ENCODE data around the gene RPTOR. TPM values are rescaled to one million over a fixed set of nuclear protein-coding genes. Genes with fewer than 3 reads are reported as not detected.
A peak's percentile ranks its signal among the peaks of the same experiment; 100 is the strongest.

RPTOR gene
- total RNA-seq, 4 donors from 2014 or later, result 23.6 to 37.0 (median 27.8) TPM

DNA sequence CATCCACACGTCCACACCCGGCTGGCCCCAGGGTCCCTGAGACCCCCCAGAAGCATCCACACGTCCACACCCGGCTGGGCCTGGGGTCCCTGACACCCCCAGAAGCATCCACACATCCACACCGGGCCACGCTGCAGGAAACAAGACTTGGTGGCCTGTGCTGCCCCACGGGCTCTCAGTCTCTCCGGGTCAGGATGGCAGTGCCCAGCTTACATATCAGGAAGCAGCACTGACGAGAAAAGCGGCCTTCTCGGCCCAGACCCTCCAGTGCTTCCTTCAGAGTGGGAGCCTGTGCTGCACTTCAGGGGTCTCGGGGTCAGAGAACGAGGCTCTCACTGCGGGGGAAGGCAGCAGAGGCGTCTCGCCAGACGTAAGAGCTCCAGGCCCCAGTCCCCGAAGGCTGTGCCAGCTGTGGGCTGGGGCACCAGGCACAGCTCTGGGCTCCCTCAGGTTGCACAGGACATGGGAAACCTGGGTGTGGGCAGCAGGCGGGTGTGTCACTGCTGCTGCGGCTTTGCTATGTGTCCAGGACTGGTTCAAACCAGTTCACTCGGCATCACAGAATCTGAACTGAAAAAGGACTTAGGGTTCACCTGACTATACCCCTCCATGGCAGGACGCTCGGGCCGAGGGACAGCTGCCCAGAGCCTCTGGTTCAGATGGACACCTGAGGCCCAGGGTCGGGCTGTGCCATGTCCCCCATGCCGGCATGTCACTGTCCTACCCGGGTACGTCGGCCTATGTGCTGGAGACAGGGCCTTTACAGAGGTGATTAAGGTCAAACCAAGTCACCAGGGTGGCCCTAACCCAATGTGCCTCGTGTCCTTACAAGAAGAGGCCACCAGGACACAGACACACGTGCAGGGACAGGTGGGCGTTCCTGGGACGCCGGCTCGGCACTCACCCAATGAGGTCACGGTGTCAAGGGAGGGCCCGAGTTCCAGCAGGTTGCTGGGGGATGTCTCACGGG is 406.8 kb downstream of the RPTOR start:
- DNase-seq (ENCODE audit: low spot score) (peak; percentile 15), ATAC-seq (ENCODE audit: low FRiP score) (no peak)
- no peak for TF ChIP-seq CTCF (IDR thresholded peaks at IDR 0.05)

- no peak for TF ChIP-seq CTCF (IDR thresholded peaks at IDR 0.05)
- ATAC-seq (ENCODE audit: low FRiP score) (no peak), DNase-seq (ENCODE audit: low spot score) (no peak)
Measured at GRCh38 chr17:80952291-80952690, 407.7 kb downstream of the RPTOR start.

DNA sequence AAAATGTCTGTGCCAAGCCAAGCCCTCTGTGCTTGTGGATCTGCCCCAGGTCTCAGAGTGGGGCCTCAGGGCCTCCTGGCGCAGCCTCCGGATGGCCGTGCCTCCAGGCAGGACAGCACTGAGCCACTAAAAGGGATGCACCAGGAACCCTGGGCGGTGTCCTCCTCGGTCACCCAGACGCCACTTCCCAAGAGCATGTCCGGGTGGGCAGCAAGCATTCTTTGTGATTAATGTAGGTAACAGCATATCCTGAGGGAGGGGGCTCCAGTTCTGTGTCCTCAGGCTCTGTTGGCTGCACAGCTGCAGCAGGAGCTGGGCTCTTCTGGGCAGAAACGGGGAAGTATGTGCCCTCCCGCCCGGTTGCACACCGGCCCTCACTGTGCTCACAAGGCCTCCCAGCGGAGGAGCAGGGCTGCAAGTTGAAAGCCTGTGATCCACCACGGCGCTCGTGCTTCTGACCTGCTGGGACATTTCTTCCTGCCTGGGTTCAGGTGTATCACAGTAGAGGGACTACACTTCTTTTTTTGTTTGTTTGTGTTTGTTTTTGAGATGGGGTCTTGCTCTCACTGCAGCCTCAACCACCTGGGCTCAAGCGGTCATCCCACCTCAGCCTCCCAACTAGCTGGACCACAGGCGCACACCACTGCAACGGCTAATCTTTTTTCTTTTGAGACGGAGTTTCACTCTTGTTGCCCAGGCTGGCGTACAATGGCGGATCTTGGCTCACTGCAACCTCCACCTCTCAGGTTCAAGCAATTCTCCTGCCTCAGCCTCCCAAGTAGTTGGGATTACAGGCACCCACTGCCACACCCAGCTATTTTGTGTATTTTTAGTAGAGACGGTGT is 409.1 kb downstream of the RPTOR start:
- no peak for DNase-seq (ENCODE audit: low spot score)
- no peak for TF ChIP-seq CTCF (IDR thresholded peaks at IDR 0.05)
- ATAC-seq (ENCODE audit: low FRiP score), result no peak

GRCh38 chr17:80955078-80955477 is 410.4 kb downstream of the RPTOR start:
- DNase-seq (ENCODE audit: low spot score) (no peak), ATAC-seq (ENCODE audit: low FRiP score) (no peak)
- TF ChIP-seq CTCF (IDR thresholded peaks at IDR 0.05), result no peak

DNA sequence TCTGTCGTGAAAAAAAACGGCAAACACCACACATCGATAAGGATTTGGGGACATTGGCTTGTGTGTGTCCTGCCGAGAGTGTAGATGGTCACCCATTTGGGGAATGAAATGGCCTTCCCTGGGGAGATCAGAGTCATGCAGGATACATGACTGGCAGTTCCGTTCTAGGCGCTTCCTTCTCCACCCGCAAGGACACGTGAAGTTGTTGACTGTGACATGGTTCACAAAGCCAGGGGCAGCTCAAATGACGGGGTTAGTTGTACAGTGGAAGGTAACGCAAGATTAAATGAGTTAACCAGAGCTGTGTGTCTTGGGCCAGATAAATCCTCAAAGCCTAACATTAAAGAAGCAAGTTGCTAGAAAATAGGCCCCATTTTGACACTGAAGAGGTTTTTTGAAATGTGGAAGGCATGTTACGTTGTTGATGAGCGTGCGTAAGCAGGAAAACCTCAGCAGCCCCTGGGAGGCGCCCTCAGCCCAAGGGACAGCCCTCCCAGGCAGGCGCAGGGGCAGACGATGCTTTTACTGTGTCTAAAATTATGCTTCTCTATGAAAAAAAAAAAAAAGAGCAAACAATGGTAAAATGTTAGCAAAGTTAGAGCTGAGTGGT is 411.1 kb downstream of the RPTOR start:
- DNase-seq (ENCODE audit: low spot score) (peak; percentile 22), ATAC-seq (ENCODE audit: low FRiP score) (no peak)
- no peak for TF ChIP-seq CTCF (IDR thresholded peaks at IDR 0.05)

- peak; percentile 18 for DNase-seq (ENCODE audit: low spot score)
- ATAC-seq (ENCODE audit: low FRiP score), result no peak
- TF ChIP-seq CTCF (IDR thresholded peaks at IDR 0.05), result no peak
Measured at GRCh38 chr17:80956321-80957190, 411.9 kb downstream of the RPTOR start.
